Stimulated activated CD8-positive, alpha-beta memory T cell treated with anti-CD3 and anti-CD28 coated beads, Interleukin-15, amount 100 ng/mL, for 1 hour (primary cell): ENCODE measurements around the gene PLA2G2F.
"Not testable (repeated sequence)": the region's sequence is repeated elsewhere in the genome, so short reads cannot be mapped to it uniquely, and the experiment has no call there.

ENCODE experiments used
- DNase-seq: peaks from one replicate; pipeline ENCODE4 v3.0.0-alpha.2; 2020; ENCODE audit warnings: low read depth

PLA2G2F gene

DNA sequence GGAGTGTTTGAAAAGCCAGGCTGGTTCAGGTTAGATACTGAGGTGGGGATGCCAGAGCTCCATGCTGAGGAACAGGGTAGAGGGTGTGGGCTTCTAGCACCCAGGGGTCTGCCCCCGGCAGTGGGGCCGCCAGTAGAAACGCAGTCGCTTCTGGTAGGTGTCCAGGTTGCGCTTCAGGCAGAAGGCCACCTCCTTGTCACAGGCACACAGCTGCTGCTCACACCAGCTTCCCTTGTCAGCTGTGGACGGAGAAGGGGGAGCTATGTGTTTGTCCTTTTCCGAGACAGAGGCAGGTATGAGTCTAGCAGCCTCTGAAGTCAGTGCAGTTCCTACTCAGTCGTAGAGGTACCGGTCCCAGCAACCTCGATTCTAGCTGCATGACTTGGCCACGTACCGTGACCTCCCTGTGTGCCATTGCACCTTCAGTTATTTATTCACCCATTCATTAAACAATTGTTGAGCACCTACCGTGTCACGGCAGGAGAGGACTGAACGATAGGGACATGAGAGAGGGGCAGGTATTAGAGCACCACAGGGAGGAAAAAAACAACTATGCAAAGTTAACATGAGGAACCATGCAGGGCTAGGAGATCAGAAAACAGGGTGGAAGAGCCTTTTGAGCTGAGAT is 25.0 kb upstream of the PLA2G2F start:
- DNase-seq = no peak

DNA sequence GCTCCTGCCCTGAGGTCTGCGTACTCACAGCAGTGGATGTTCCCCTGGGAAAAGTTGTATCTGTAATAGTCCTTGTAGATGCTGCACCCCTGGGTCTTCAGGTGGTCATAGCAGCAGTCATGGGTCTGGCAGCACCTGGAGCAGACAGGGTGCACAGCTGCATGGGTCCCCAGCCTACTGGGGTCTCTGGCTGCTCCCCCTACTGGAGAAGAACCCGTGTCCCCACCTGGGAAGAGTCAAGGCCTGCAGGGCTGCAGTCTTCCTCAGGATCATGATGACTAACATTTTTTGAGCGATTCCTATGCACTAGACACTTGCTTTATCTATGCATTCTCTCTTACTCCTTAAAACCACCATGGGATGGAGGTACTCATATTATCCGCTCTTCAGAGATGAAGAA is 23.6 kb upstream of the PLA2G2F start:
- DNase-seq = no peak

DNA sequence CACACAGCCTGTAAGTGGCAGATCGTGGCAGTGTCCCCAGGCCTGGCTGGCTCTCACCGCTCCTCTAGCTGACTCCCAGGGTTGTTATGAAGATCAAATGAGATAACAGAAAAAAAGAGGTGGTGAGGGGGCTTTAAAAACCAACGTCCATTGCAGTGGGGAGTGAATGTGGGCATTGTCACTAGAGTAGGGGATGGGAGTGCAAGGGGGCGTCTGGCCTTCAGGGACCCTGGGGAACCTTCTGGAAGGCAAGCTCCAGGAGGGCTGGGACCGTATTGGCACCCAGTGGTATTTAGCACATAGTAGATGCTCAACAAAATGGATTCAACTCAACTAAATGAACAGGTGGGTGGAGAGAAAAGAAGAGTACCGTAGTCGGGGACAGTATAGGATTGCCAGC is 23.2 kb upstream of the PLA2G2F start:
- DNase-seq = no peak

DNA sequence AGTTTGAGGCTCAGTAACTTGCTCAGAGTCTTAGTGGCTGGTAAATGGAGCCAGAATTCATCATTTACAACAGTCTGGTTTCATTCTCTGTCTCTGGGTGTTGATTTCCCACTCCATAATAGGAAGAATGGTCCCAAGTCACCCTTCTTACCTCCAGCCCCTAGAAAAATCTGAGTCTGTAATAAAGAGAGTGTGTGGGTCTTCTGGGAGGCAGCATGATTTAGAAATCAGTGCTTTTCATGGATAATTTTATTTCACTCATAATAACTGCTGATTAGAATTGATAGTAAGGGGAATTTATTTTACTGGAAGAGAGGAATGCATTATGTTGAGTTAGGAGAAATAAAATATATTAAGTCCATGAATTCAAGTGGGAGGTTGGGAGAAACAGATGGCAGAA is 21.9 kb upstream of the PLA2G2F start:
- no peak for DNase-seq

- DNase-seq = no peak
Measured at GRCh38 chr1:20119347-20119746, 19.8 kb upstream of the PLA2G2F start, which contains the start of gene PLA2G2D. TSS of gene PLA2G2D (minus strand) at chr1:20119536. CDS start at chr1:20119498, 38 bp downstream.

DNA sequence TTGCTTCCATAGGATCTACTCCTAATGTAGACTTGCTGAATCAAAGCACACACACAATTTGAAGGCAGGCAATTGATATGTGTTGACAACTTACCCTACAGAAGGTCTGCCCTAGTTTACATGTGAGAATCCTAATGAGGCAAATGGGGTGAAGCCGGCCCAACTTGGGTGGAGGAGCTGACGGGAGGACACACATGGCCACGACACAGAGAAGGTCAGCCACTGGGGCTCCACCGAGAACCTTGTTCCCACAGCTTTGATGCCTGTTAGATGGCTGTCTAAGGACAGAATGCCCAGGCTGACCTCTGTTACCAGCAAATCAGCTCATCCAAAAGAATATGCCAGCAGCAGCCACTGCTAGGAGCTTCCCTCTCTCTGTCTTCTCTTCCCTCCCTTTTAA is 18.3 kb upstream of the PLA2G2F start:
- DNase-seq = no peak

- DNase-seq = no peak
Measured at GRCh38 chr1:20123722-20124455, 15.2 kb upstream of the PLA2G2F start.

- DNase-seq = no peak
Measured at GRCh38 chr1:20124456-20125057, 14.6 kb upstream of the PLA2G2F start.

DNA sequence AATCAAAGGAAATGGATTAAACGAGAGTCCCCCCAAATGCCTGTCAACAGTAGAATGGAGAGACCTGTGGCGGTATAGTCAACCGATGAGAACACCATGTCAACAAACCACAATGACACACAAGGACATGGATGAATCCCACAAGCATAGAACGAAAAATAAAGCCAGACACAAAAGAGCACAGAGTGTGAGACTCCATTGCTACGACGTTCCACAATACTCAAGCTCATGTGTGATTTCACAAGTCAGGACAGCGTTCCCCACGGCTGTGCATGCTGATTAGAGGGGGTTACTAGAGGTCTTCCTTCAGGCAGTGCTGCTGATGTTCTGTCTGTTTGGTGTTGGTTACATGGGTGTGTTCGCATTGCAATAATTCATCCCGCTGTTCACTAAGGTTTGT is 14.0 kb upstream of the PLA2G2F start:
- DNase-seq = no peak

DNA sequence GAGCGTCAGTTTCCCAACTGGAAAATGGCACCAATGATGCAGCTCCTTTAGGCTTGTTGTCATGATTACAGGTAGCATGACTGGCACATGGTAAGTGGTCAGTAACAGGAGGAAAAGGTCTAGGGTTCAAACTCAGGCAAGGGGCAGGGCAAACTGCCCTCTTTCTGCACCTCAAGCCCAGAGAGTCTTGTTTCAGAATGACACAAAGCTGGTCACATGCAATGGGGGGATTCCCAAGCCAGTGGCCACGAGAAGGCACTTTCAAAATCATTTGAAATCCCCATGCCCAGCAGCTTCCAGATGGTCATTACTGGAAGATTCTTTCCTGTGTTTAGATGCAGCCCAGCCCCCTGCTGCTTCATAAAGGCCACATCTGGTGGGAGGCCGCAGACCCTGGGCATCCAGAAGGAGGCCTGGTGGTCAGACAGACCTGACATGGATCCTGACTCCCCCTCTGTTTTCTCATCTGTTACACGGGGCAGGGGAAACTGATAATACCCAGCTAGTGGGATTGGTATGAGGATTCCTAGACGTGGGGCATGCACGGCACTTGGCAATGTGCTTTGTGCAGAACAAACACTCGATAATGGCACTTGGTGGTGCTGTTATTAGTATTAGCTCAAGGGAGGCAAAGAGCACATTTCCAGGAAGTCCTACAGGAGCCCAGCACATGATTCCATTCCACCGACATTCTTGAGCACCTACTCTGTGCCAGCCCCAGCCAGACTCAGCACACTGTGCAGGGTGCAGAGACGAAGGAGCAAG is 12.9 kb upstream of the PLA2G2F start:
- no peak for DNase-seq

- DNase-seq = no peak
Measured at GRCh38 chr1:20126806-20127440, 12.2 kb upstream of the PLA2G2F start.

GRCh38 chr1:20130518-20130917 is 8.6 kb upstream of the PLA2G2F start:
- DNase-seq = not testable (repeated sequence)

GRCh38 chr1:20134995-20135394 is 4.1 kb upstream of the PLA2G2F start:
- DNase-seq = no peak

- DNase-seq = no peak
Measured at GRCh38 chr1:20136249-20136648, 2.9 kb upstream of the PLA2G2F start.

DNA sequence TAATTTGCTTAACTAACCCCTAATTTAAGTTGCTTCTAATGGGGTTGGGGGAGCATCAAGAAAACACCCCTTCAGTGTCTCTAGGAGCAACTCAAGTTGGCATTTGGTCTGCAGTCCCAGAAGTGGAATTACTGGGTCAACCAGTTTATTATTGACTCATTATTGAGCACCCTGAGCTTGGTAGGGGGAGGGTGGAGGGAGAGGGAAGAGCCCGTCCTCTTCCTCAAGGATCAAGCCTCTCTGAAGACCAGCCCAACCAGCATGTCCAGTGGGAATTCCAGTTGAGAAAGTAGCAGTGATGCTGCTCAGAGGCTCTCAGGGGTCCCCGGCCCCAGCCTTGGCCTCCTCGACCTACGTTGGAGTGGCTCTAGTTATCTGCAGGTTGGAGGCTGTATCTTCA is 2.1 kb upstream of the PLA2G2F start:
- no peak for DNase-seq

DNA sequence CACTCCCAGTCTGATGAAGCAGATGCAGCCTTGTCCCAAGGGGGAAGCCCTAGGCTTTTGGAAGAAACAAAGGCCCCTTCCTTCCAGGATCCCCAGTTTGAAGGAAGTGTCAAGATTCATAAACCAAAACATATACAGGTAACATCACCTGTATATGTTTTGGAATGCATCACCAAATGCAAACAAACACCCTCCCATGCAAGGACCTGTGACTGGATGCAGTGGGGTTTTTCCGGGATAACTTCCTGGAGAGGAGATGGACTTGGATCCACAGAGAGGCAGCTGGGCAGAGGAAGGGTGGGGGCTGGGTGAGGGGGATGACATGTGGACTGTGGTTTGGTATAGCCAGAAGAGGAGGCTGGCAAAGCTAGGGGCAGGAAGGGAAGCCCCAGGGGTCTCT is 1.5 kb upstream of the PLA2G2F start:
- DNase-seq = no peak

DNA sequence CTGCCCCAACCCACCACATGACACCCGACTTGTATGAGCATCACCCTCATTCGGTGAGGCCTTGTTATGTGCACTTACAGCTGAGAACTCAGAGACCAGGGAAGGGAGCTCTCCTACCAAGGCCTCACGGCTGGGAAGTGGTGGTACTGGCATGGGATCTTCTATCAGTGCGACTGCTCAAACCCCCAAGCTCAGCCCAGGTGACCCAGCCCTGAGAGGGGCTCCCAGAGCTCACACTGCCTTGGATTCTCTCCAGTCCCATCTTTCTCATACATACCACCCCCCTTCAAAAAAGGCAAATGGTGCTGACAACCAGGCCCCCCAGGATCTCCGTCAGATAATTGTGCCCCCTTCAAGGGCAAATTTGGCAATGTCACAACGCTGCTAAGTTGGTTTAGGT is 777 bp upstream of the PLA2G2F start:
- DNase-seq = no peak

DNA sequence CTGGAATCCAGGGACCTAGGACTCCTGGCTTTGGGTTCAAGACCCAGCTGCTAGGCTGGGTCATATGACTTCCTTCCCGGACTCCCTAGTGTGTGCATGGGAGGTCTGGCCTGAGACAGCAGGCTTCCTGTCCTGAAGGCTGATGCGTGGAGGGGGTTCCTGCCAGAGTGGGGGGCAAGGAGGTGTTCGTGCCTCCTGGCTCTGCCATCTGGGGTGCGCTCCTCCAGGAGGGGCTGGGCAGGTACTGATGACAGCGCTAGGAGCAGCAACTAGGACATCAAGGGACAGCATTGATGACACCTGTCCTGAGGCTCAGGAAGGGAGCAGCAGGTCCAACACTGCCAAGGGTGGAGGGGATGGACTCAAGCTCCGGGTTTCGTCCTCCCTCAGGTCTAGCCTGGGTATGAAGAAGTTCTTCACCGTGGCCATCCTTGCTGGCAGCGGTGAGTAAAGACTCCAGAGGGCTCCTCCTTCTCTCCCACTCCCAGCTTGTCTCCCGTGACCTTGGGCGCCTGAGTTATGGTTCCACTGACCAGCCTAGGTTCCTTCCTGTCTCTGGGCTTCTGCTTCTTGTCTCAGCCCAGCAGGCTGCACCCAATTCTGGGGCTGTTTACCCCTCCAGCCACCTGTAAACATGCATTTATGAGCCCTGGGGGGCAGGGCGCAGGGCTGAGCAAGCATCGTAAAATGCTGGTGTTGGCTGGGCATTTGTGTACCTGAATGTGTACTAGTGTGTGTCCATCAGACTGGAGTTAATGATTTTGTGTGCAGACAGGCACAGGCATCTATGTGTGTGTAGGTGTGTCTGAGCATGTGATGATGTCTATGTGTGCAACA is 871 bp downstream of the PLA2G2F start:
- no peak for DNase-seq

DNA sequence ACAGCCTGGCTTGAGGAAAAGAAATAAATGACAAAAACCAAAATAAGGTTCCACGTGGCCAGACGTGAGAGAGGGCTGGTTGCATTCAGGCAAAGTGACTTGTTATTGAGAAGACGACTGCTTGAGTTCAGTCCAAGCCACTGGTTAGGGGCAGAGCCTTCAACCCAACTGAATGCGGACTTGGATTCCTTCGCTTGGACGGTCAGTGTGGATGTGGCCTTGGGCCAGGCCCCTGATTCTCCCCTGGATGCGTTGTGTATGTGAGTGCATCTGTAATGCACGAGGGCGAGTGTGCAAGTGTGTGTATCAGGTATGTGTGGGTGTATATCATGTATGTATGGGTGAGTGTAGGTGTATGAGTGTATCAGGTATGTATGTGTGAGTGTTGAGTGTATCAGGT is 1.9 kb downstream of the PLA2G2F start:
- DNase-seq = no peak

GRCh38 chr1:20141466-20141865 is 2.3 kb downstream of the PLA2G2F start:
- no peak for DNase-seq

DNA sequence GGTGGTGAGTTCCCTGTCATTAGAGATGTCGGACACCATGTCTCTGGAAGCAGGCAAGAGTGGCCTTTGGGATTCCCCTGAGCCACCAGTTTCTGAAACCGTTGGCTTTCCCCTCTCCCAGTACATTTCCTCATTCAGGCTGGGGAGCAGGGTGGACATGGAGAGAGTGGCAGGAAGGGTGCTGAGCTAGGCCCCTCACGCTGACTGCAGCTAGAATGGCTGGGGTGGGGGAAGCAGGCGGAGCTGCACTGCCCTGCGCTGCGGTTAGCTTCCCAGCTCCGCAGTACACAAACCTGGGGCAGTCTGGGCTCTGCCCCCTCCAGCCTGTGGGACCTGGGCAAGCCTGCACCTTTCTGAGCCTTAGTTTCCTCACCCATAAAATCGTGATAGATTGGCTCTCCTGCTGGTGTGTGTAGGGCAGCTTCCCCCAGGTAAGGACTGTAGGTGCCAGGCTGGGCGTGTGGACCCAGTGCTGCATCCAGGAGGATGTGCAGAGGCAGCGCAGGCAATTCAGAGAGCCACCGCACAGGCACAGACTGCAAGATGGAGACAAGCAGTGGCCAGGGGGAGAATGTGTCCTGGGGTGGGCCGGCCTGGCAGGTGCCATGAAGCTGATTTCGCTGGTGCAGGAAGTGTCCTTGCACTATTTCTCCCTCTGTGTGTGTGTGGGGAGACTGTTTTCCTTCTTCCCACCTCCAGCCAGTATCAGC is 3.0 kb downstream of the PLA2G2F start:
- no peak for DNase-seq
